Esophagus squamous epithelium (tissue), 4 donors: ENCODE measurements around the gene CCDC106.

ENCODE experiments used
- POLR2A ChIP-seq, 4 donors: fragments of 450-650 bp; IDR thresholded peaks; one replicate each; pipeline ENCODE4 v1.6.1; 2017; ENCODE audit warnings: antibody characterized with exemption in 4 of 4, mild to moderate bottlenecking in 4 of 4, moderate library complexity in 3 of 4
- TF ChIP-seq, protein P1 (sequence below), 6 experiments: fragments of 450-650 bp in 4 of 6; fragments of 200-600 bp in 2 of 6; sonication (generic) in 2 of 6; IDR thresholded peaks; one replicate each; pipeline ENCODE4 v1.5.1; 2016 to 2019; ENCODE audit warnings: antibody characterized with exemption in 6 of 6, mild to moderate bottlenecking in 4 of 6, moderate library complexity in 4 of 6

DNA sequence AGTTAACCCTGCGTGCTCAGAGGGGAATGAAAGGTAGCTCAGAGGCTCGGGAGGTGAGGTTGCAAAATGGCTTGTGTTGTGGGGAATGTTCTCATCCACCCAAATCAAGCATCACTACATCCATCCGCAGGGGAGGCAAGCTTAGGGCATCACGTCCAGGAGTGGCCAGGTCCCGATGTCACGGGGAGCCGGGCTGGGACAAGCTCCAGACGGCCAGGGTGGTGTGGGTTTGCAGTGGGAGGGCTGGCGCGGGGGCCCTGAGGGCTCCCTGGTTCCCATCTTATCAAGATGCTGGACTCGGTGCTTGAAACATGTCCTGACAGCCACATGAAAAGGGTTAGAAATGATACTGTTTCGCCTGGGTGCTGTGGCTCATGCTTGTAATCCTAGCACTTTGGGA lies 52.8 kb downstream of the CCDC106 start:
- TF ChIP-seq, protein P1, sequence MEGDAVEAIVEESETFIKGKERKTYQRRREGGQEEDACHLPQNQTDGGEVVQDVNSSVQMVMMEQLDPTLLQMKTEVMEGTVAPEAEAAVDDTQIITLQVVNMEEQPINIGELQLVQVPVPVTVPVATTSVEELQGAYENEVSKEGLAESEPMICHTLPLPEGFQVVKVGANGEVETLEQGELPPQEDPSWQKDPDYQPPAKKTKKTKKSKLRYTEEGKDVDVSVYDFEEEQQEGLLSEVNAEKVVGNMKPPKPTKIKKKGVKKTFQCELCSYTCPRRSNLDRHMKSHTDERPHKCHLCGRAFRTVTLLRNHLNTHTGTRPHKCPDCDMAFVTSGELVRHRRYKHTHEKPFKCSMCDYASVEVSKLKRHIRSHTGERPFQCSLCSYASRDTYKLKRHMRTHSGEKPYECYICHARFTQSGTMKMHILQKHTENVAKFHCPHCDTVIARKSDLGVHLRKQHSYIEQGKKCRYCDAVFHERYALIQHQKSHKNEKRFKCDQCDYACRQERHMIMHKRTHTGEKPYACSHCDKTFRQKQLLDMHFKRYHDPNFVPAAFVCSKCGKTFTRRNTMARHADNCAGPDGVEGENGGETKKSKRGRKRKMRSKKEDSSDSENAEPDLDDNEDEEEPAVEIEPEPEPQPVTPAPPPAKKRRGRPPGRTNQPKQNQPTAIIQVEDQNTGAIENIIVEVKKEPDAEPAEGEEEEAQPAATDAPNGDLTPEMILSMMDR (IDR thresholded peaks at IDR 0.05), result no peak
- no peak for TF ChIP-seq POLR2A (IDR thresholded peaks at IDR 0.05)
